ENCODE data around the gene ADGRB2. TPM values are rescaled to one million over a fixed set of nuclear protein-coding genes. Genes with fewer than 3 reads are reported as not detected.

The ADGRB2 gene
- total RNA-seq, 1 donor from 2014 or later: 15.8 TPM

DNA sequence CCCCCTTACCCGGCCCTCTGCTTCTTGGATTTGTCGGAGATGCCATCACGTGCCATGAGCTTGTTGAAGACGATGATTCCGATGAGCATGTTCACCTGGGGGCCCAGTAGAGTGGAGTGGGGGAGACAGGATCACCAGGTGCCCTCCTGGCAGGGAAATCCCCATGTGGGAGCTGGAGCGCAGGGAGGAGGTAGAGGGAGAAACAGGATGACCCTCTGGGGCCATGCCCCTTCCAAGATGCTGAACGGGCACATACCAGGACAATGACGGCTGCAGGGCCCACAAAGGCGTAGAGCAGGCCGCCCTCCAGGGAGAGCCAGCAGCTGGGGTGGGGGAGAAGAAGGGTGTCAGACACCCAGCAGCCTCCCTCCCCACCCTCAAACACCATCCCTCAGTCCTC is 28.6 kb downstream of the ADGRB2 start:
- no peak overlapping the region for H3K27ac Mint-ChIP-seq (ENCODE audit: unreplicated experiment)
- H3K4me3 Mint-ChIP-seq (ENCODE audit: unreplicated experiment): no peak overlapping the region
- peaks cover 4% of the 10 kb centered on the region for H3K36me3 Mint-ChIP-seq (ENCODE audit: unreplicated experiment)
- DNase-seq: no peak
- TF ChIP-seq, protein P1, sequence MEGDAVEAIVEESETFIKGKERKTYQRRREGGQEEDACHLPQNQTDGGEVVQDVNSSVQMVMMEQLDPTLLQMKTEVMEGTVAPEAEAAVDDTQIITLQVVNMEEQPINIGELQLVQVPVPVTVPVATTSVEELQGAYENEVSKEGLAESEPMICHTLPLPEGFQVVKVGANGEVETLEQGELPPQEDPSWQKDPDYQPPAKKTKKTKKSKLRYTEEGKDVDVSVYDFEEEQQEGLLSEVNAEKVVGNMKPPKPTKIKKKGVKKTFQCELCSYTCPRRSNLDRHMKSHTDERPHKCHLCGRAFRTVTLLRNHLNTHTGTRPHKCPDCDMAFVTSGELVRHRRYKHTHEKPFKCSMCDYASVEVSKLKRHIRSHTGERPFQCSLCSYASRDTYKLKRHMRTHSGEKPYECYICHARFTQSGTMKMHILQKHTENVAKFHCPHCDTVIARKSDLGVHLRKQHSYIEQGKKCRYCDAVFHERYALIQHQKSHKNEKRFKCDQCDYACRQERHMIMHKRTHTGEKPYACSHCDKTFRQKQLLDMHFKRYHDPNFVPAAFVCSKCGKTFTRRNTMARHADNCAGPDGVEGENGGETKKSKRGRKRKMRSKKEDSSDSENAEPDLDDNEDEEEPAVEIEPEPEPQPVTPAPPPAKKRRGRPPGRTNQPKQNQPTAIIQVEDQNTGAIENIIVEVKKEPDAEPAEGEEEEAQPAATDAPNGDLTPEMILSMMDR (IDR thresholded peaks at IDR 0.05; ENCODE audit: partially characterized antibody, unreplicated experiment): no peak
- peaks cover 9% of the 10 kb centered on the region for H3K9me3 Mint-ChIP-seq (ENCODE audit: unreplicated experiment)
- H3K4me1 Mint-ChIP-seq (ENCODE audit: low read depth, unreplicated experiment): peaks cover 13% of the 10 kb centered on the region
- H3K27me3 Mint-ChIP-seq (ENCODE audit: unreplicated experiment): peaks cover 14% of the 10 kb centered on the region

DNA sequence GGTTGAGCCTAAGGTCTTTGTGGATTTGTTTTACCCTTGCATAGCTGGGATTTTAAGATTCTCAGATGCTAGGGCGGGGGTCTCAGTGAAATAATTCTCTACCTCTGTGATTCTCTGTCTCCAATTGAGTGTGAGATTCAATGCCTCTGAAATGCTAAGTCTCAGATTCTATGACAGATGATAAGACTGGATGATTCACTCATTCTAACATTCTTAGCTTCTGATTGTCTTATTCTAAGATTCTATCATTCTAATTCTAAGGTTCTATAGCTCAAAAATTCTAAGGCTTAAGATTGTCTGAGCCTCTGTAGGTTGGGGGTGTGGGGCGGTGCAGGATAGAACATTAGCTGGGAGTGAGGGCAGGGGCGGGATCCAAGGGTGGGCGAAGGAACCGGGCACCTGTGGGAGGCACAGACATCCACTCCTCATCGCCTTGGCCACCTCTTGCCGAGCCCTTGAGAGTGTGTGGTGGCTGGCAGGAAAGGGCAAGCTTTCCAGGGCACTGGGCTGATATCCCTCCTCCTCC is 29.5 kb downstream of the ADGRB2 start:
- H3K9me3 Mint-ChIP-seq (ENCODE audit: unreplicated experiment): peaks cover 9% of the 10 kb centered on the region
- no peak overlapping the region for H3K4me3 Mint-ChIP-seq (ENCODE audit: unreplicated experiment)
- H3K27me3 Mint-ChIP-seq (ENCODE audit: unreplicated experiment): peaks cover 16% of the 10 kb centered on the region
- H3K27ac Mint-ChIP-seq (ENCODE audit: unreplicated experiment): no peak overlapping the region
- H3K36me3 Mint-ChIP-seq (ENCODE audit: unreplicated experiment): peaks cover 4% of the 10 kb centered on the region
- TF ChIP-seq, protein P1 (IDR thresholded peaks at IDR 0.05; ENCODE audit: partially characterized antibody, unreplicated experiment): no peak
- DNase-seq: no peak
- H3K4me1 Mint-ChIP-seq (ENCODE audit: low read depth, unreplicated experiment): peaks cover 12% of the 10 kb centered on the region

DNA sequence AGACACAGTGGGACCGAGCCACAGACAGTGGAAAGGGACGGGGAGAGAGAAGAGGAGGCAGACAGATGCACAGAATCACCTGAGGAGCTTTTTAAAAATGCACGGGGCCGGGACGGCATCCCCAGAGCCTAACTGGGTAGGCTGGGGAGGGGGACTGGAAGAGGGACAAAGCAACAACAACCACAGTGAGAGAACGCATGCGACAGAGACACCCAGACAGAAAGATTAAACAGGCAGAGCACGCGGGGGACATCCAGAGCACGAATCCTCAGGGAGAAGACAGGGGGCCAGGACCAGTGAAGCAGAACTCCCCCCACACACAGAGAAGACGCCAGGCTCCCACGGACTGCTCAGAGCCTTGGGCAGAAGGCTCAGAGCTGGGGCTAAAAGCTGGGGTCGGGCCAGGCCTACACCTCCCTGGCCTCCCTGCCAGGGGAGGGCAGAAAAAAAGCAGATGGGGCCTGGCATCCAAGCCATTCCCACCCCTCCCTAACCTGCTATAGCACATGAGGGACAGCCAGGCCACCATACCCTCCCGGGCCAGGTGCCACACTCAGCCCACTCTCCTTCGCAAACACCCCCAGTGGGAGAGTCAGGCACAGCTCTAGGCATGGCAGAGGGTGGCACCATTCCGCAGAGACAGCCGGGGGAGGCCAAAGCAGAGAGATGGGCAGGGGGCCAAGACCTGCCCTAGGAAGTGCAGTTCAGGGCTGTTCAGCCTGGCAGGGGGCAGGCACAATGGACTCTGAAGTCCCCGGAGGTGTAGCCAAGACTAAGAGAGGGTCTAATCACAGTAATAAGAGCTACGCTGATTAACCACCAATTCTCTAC is 30.5 kb downstream of the ADGRB2 start:
- no peak for DNase-seq
- Mint-ChIP-seq H3K36me3 (ENCODE audit: unreplicated experiment) (peaks cover 4% of the 10 kb centered on the region), H3K4me1 (ENCODE audit: low read depth, unreplicated experiment) (peaks cover 9% of the 10 kb centered on the region), H3K27me3 (ENCODE audit: unreplicated experiment) (peaks cover 16% of the 10 kb centered on the region), H3K9me3 (ENCODE audit: unreplicated experiment) (peaks cover 9% of the 10 kb centered on the region), H3K4me3 (ENCODE audit: unreplicated experiment) (no peak overlapping the region), H3K27ac (ENCODE audit: unreplicated experiment) (no peak overlapping the region)
- TF ChIP-seq, protein P1 (IDR thresholded peaks at IDR 0.05; ENCODE audit: partially characterized antibody, unreplicated experiment): no peak

DNA sequence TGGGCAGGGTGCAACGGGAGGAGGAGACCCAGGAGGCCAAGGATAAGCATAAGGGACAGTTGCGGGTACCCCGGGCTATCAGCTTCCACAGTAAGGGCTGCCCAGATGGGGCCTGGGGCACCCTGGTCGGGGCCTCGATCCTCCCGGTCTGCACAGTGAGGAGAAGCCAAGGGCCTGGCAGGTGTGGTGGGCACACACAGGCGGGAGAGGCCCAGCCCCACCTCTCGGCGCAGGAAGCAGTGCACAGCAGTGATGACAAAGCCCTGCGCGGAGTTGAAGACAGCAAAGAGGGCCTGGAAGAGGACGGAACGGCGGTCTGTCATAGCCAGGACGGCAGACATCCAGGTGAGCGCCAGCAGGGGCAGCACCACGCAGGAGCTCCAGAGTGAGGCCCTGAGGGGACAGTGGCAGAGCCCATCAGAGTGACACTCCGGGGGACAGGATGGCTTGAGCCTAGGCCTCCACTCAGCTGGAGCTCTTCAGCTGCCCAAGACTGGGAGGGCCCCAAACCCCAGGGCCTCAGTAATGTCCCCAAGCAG is 31.3 kb downstream of the ADGRB2 start:
- Mint-ChIP-seq H3K27me3 (ENCODE audit: unreplicated experiment) (peaks cover 16% of the 10 kb centered on the region), H3K4me1 (ENCODE audit: low read depth, unreplicated experiment) (peaks cover 9% of the 10 kb centered on the region), H3K27ac (ENCODE audit: unreplicated experiment) (no peak overlapping the region), H3K9me3 (ENCODE audit: unreplicated experiment) (peaks cover 8% of the 10 kb centered on the region), H3K36me3 (ENCODE audit: unreplicated experiment) (peaks cover 4% of the 10 kb centered on the region), H3K4me3 (ENCODE audit: unreplicated experiment) (no peak overlapping the region)
- DNase-seq: no peak
- TF ChIP-seq, protein P1 (IDR thresholded peaks at IDR 0.05; ENCODE audit: partially characterized antibody, unreplicated experiment): no peak

DNA sequence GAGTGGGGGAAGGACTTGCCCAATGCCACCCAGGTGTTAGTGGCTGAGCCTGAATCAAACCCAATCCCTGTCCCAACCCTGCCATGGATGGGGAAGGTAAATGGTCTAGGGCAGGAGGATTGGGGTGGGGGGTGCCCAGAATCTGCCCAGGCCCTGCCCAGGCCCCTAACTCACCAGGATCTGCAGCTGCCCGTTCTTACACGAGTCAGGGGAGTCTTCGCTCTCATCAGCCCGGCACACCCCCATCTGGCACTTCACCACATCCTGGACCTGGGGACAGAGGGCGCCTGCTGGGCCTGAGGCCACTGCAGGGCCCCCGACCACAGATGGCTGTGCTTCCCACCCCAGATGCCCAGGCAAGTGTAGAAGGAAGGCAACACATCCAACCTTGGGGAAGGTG is 31.8 kb downstream of the ADGRB2 start:
- Mint-ChIP-seq H3K36me3 (ENCODE audit: unreplicated experiment) (peaks cover 4% of the 10 kb centered on the region), H3K9me3 (ENCODE audit: unreplicated experiment) (peaks cover 7% of the 10 kb centered on the region), H3K4me3 (ENCODE audit: unreplicated experiment) (no peak overlapping the region), H3K27me3 (ENCODE audit: unreplicated experiment) (peaks cover 14% of the 10 kb centered on the region), H3K4me1 (ENCODE audit: low read depth, unreplicated experiment) (peaks cover 9% of the 10 kb centered on the region), H3K27ac (ENCODE audit: unreplicated experiment) (no peak overlapping the region)
- TF ChIP-seq, protein P1 (IDR thresholded peaks at IDR 0.05; ENCODE audit: partially characterized antibody, unreplicated experiment): no peak
- no peak for DNase-seq

Measured in glutamatergic neuron (in vitro differentiated cells).